HG03139 (cell line): Measurements from ENCODE around the gene CD40.

Source experiments
- ATAC-seq: cut with Tn5 transposase; IDR thresholded peaks from one replicate; pipeline ENCODE4 v1.9.1; 2021; ENCODE audit not compliant: unreplicated experiment

CD40 gene

GRCh38 chr20:46142124-46142523 lies 24.0 kb downstream of the CD40 start:
- ATAC-seq = no peak

GRCh38 chr20:46144432-46145025 lies 26.4 kb downstream of the CD40 start:
- no peak for ATAC-seq

- no peak for ATAC-seq
Observed at GRCh38 chr20:46145713-46146112, 27.6 kb downstream of the CD40 start.

GRCh38 chr20:46148313-46149208 lies 30.4 kb downstream of the CD40 start:
- ATAC-seq = no peak

- no peak for ATAC-seq
Observed at GRCh38 chr20:46150943-46151342, 32.8 kb downstream of the CD40 start.

GRCh38 chr20:46151936-46152335 lies 33.8 kb downstream of the CD40 start:
- no peak for ATAC-seq

- ATAC-seq = no peak
Observed at GRCh38 chr20:46152824-46153586, 34.9 kb downstream of the CD40 start.

- ATAC-seq = no peak
Observed at GRCh38 chr20:46154305-46154704, 36.2 kb downstream of the CD40 start.

GRCh38 chr20:46154796-46155195 lies 36.7 kb downstream of the CD40 start:
- ATAC-seq = no peak

GRCh38 chr20:46156065-46156464 lies 38.0 kb downstream of the CD40 start:
- no peak for ATAC-seq

GRCh38 chr20:46157076-46157592 lies 39.0 kb downstream of the CD40 start:
- no peak for ATAC-seq

GRCh38 chr20:46157625-46158024 lies 39.5 kb downstream of the CD40 start:
- no peak for ATAC-seq

GRCh38 chr20:46158476-46158987 lies 40.4 kb downstream of the CD40 start:
- no peak for ATAC-seq

- ATAC-seq = no peak
Observed at GRCh38 chr20:46159101-46159897, 41.2 kb downstream of the CD40 start.

- ATAC-seq = no peak
Observed at GRCh38 chr20:46160661-46161060, 42.5 kb downstream of the CD40 start.

GRCh38 chr20:46161921-46162320 lies 43.8 kb downstream of the CD40 start:
- ATAC-seq = no peak

- no peak for ATAC-seq
Observed at GRCh38 chr20:46164254-46164653, 46.1 kb downstream of the CD40 start.

- no peak for ATAC-seq
Observed at GRCh38 chr20:46167080-46167479, 49.0 kb downstream of the CD40 start.

- ATAC-seq = no peak
Observed at GRCh38 chr20:46168438-46168837, 50.3 kb downstream of the CD40 start.
